Astrocyte of the spinal cord (primary cell): ENCODE measurements around the gene RO60.
"Not testable (repeated sequence)": the region's sequence is repeated elsewhere in the genome, so short reads cannot be mapped to it uniquely, and the experiment has no call there.

Experiments
- DNase-seq: peaks from one replicate; pipeline ENCODE4 v3.0.0; 2011; ENCODE audit warnings: low read depth, low spot score
- H3K4me3 ChIP-seq: 2 replicates; pipeline ENCODE4 v1.5.1; 2011; ENCODE audit warnings: low read depth, mild to moderate bottlenecking, low read length, moderate library complexity
- CTCF ChIP-seq: IDR thresholded peaks from 2 replicates; pipeline ENCODE4 v1.5.1; 2012; ENCODE audit warnings: low read depth, mild to moderate bottlenecking, low read length, inconsistent platforms
- in situ Hi-C: cut with HindIII; loops from 2 replicates; pipeline ENCODE4 v1.10.0; 2017; ENCODE audit warnings: low sequenced_read_pairs

RO60 gene

DNA sequence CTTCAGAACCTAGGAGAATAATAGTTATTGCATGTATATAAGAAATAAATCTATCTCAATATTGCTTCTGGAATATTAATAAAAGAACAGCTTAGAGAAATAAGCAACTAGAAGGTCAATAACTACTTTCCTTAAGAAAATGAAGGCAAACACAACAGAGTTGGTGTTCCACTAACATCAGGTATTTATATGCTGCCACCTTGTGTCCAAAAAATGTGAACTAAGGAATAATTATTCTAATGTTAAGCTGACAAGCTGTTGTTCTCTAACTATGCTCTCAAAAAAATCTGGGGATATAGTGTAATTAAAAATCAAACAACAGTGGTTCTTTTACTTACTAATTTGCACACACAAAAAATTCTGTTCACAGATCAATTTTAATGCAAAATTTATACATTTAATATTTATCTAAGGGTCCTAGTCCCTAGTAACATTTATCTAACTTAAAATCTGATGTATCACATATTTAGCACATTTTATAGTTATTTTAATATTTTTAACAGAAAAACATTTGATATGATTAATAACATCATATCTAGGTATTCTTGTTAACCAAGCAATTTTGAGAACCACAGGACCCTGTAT, 39.9 kb upstream of the RO60 start:
- in situ Hi-C loops: no loop called here
- no peak overlapping the region for H3K4me3 ChIP-seq
- TF ChIP-seq CTCF: peak; percentile 44
- peak; percentile 73 for DNase-seq

GRCh38 chr1:193025218-193025617, 34.2 kb upstream of the RO60 start:
- no peak for TF ChIP-seq CTCF
- DNase-seq: no peak
- in situ Hi-C loops: no loop called here
- H3K4me3 ChIP-seq: no peak overlapping the region

DNA sequence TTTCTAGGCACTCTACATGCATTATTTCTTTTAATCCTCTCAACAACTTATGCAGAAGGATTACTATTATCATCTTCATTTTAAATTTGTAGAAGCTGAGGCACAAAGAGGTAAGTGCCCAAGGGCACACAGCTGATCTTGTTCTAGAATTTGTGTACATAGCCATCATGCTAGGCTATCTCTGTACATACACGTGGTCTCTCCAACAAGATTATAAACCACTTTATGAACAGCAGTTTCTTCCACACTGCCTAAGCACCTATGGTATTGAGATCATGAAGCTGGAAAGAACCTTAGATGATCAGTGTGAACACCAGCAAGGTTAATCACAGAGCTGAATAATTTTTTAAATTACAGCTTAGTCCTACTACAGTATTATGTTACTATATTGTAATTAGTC, 29.1 kb upstream of the RO60 start:
- H3K4me3 ChIP-seq: no peak overlapping the region
- DNase-seq: no peak
- TF ChIP-seq CTCF: no peak
- in situ Hi-C loops: no loop called here

DNA sequence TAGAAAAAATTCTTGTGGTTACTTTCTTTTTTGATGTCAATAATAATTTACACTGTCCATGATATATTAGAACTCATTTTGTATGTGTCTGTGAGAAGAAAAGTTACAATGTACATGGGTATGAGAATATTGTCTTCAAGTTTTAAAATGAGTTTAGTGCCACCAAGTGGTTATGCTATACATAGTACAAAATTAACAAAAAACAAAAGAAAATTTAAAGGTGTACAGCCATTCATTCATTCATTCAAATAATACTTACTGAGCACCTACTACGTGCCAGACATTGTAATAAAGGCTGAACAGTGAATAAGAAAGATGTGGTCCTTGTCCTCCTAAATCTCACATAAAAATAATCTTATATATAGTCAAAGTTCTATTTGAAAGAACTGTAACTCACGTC, 28.0 kb upstream of the RO60 start:
- in situ Hi-C loops: no loop called here
- TF ChIP-seq CTCF: peak; percentile 31
- no peak overlapping the region for H3K4me3 ChIP-seq
- peak; percentile 37 for DNase-seq

GRCh38 chr1:193032643-193033427, 26.6 kb upstream of the RO60 start:
- in situ Hi-C loops, DNase-seq, H3K4me3 ChIP-seq: not testable (repeated sequence)

GRCh38 chr1:193033610-193034009, 25.8 kb upstream of the RO60 start:
- H3K4me3 ChIP-seq: no peak overlapping the region
- no peak for TF ChIP-seq CTCF
- DNase-seq: no peak
- in situ Hi-C loops: no loop called here

DNA sequence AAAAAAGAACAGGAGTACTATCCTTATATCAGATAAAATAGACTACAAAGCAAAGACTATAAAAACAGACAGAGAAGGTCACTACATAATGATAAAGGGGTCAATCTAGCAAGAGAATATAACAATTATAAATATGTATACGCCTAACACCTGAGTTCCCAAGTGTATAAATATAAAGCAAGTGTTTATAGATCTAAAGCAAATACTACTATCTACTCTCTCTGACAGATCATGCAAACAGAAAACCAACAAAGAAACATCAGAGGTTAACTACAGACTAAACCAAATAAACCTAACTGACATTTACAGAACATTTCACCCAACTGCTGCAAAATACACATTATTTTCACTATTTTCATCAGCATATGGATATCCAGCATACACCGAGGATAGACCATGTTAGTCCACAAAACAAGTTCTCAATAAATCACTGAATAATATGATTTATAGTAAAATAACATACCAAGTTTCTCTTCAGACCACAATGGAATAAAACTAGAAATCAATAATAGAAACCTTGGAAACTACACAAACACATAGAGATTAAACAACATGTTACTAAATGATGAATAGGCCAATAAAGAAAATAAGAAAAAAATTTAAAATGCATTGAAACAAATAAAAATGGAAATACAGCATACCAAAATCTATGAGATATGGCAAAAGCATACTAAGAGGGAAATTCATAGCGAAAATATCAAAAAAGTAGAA, 22.9 kb upstream of the RO60 start:
- DNase-seq: no peak
- in situ Hi-C loops: no loop called here
- no peak overlapping the region for H3K4me3 ChIP-seq
- TF ChIP-seq CTCF: no peak
